Effector CD4-positive, alpha-beta T cell (primary cell): ENCODE results near the gene EIPR1.
"Not testable (repeated sequence)": the region's sequence is repeated elsewhere in the genome, so short reads cannot be mapped to it uniquely, and the experiment has no call there.

Source experiments
- DNase-seq: peaks from one replicate; pipeline ENCODE4 v3.0.0-alpha.2; 2020

The EIPR1 gene

DNA sequence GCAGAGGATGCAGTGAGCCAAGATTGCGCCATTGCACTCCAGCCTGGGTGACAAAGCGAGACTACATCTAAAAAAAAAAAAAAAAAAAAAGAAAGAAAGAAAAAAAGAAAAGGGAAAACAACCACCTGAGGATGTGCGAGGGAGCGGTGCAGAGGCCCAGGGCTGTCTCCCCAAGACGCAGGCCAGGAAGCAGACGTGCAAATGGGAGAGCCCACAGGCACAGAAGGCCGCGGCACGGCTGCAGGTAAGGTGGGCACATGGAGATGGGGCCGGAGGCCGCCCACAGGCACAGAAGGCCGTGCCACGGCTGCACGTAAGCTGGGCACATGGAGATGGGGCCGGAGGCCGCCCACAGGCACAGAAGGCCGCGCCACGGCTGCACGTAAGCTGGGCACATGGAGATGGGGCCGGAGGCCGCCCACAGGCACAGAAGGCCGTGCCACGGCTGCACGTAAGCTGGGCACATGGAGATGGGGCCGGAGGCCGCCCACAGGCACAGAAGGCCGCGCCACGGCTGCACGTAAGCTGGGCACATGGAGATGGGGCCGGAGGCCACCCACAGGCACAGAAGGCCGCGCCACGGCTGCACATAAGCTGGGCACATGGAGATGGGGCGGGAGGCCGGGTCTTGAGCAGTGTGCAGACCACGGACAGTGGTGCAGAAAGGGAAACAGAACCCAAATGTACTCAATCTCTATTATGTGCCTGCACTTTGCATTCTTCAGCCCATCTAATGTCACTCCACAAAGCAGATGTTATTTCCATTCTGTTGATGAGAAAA is 93.6 kb downstream of the EIPR1 start:
- not testable (repeated sequence) for DNase-seq

DNA sequence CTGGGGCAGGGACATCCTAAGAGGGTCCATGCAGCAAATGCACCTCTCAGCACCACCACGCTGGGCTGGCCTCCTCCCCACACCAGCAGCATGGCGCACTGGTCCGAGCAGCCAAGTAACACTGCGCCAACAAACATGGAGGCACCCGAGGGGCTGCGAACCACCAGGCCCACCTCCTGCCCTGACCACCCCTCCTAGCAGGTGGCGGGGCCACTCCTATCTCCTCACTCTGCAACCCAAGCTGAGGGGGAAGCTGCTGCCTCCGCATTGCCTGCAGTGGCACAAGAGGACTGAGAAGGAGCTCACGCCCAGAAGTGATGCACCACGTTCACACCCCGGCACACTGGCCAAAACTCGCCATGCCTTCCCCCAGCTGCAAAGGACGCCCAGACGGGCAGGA is 94.4 kb downstream of the EIPR1 start:
- DNase-seq = no peak

DNA sequence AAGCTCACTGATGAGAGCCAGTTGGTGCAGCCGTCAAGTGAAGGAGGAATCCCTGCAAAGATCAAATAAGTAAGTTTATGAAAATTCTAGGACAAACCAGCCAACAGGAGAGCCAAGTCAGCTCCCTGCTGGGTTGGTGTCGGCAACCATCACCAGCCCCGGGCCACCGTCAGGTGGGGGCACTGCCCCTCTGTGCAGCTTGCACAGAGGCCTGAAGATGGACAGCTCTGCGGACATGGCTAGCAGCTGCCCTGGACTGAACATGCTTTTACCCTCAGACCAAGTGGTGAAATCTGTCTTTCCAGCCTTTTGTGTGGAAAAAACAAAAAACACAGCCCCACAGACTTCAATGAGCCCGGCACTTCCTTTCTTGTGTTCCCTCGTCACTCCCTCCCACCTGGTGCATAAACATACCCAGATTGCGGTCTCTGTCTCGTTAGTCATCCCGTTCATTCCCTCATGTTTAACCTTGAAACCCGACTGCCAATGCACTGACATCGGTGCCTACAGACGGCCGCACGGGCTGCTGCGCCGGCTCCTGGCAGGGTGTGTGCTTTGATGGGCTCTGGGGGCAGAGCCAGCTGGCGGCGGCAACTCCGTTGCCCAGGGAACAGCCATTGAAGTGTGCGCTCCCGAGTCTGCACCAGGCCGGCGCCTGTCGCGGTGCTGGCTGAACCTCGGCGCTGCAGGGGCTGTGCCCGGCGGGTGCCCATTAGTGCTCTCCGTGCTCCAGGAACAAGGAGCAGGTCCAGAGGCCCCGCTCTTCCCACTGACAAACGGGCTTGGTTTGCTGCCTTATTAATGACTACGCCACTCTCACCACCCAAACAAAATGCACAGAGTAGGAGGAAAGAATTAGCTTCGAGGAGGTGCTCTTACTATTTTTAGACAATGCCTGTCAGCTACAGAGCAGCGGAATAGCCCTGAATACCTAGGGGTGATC is 95.3 kb downstream of the EIPR1 start:
- no peak for DNase-seq

DNA sequence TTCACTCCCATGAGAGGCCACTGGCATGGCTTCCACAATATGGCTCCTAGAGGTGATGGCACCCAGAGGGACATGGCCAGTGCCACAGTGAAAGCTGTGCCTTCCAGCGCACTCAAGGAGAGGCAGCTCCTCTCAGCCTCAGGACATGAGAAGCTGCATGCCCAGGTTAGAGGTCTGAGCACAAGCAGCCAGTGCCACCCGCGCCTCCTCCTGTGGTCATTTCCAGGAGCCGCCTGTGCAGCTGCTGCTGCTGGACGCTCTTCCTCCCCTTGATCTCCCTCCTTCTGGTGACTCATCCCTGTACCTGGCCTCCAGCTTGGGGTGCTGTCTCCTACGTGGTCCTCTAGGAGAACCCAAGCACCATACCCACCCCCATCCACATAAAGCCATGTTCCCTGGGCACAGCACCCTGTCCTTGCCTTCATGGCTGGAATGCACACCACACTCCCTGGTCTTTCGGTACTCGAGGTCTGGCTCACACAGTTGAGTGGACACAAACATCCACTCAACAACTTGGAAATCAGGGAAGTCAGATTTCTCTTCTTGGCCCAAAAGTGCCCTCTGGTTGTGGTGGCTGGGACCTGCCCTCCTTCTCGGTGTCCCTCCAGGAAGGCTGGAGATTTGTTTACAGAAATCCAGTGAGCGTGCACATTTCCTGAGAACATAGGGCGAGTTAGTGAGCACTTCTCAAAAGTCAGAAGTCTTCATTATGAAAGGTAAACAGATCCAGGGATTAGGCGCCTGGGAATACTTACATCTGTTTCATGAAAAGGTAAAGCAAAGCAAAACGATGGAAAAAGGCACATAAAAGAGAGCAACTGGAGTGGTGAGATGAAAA is 96.7 kb downstream of the EIPR1 start:
- DNase-seq = no peak

DNA sequence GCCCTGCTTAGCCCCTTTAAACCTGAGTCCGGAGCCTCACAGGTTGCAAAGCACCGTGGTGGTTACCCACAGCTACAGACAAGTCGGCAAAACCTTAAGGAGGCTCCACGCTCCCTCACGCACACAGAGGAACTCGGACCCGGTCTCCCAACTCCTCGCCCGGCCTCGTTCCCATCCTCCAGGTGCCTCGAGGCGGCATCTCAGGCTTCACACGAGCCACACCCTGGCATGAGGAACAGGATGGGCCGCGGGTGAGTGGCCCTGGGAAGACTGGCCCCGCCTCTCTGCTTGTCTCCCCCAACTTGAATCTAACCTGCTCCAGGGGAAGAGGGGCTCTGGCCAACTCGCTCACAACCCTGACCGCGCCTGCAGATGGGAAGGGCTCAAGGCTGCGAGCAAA is 97.4 kb downstream of the EIPR1 start:
- no peak for DNase-seq

DNA sequence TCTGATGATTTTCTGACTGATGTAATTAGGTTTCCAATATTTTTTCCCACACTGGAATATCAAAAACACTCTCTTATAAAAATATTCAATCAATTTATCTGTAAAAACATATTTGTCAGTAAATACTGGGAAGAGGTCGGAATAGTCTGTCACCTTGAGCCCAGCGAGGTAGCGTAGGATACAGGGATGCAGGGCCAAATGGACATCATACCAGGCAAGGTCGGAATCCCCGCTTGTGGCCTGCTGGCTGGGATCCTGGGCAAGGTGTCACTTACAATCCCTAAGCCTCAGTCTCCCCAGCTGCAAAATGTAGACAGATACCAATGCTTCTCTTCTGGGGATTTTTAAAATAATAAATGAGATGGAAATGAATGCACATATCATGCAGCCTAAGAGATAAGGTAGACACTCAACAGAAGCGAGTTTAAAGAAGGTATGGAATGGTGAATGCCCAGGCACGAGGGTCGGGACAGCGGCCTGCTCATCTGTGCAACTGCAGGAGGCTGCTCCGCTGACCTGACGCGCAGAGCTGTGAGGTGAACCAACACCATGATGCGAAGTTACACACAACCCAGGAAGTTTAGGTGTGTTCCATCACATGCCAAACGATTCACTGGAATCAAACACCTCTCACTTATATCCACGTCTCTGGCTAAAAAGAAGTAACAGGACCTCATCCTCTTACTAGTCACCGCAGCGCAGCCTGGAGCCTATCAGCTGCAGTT is 98.2 kb downstream of the EIPR1 start:
- DNase-seq = no peak

DNA sequence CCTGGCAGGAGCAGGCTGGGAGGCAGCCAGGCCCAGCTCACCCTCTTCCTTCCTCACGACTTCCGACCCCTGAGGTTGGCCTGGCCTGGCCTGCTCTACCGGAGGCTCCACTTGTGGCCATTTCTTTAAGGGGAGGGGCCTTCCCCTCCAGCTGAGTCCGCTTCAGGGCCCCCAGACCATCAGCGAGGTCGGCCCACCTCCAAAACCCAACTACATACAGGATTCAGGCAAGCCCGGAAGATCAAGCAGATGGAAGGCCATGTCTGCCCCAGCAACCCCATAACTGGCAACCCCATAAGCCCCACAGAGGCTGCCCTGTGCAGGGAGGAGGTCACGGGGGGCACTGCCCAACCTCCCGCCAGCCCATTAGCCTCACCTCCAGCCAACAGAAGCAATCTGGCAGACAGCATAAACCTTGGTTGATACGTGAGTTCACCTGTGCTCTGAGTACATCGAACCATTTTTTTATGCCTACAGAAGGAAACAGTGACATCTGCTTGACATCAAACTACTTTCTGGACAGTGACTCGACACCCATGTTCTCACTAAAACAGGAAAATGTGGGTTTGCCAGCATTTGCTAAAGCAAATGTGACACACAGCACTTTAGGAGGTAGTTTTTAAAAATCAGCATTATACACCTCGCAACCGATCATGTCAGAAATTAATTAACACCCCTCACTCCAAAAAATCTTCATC is 98.9 kb downstream of the EIPR1 start:
- DNase-seq = no peak

DNA sequence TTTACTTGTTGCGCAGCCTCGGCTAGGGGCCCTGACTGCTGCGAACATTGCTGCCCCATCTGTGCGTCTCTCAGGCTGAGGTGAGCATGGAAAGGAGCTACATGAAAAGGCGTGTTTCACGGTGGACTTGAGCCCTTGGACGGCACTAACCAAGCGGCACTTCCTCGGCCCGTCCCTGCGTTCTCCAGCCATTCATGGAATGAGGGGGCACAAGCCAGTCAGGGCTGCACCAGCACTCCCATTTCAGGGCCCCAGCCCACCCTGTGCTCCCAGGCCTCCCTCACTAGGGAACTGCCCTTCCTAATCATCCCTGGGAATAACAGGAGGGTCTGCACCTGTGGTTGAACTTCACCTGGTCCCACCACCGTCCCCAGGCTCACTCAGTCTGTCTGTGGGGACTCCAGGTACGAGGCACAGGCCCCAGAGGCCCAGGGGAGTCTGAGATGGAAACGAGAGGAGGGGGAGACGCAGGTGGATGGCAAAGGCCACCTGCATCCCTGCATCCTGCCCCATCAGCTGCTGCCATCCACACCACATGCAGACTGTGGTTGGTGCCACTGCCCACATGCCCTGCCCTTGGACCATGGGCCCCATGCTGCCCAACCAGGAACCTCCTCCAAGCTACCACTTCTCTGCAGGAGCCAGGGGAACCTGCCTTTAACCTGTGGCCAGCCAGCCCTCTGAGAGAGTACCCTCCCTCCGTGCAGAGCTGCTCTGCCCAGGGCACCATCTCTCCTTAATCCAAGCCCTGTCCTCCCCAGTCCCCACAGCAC is 99.7 kb downstream of the EIPR1 start:
- no peak for DNase-seq

DNA sequence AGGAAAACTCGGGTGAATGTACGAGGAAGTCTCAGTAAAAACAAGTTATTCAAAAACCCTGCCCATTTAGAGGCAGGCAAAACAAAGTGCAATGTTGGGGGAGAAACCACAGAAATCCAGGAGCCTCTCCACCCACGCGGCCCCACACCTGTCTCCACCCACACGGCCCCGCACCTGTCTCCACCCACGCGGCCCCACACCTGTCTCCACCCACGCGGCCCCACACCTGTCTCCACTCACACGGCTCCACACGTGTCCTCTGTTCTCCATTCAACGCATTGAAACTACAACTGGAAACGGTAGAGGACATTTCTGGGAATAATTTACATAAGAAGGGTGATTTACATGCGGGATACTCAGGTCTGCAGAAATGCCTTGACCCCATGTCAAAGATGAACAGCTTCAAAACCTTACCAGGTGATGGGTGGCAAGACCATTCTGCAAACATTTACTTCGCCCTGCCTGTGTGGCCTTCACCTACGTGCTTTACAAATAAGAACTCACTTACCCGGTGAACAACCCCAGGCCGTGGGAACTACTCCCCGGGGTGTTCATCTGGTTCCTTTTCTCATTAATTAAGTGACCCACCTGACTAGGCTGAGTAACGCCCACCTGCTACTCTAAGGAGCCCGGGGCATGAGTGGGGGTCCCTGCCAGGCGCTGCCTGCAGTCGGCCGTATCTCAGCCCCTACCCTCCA is 100.4 kb downstream of the EIPR1 start:
- no peak for DNase-seq

DNA sequence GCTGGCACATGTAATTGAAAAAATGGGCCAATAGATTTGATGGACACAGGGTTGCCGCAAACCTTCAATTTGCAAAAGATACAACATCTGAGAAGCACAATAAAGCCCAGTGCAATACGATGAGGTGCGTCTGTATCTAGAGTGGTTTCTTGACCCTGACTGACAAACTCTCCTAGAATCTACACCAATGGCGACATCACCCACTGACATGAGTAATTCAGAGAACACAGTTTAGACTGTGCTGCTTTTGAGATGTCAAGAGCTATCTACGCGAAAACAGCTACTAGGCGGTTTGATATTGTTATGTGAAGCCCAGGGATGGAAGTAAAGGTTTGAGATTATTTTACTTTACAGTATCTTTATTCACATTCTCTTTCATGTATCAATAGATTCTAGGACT is 104.9 kb downstream of the EIPR1 start:
- DNase-seq = no peak

DNA sequence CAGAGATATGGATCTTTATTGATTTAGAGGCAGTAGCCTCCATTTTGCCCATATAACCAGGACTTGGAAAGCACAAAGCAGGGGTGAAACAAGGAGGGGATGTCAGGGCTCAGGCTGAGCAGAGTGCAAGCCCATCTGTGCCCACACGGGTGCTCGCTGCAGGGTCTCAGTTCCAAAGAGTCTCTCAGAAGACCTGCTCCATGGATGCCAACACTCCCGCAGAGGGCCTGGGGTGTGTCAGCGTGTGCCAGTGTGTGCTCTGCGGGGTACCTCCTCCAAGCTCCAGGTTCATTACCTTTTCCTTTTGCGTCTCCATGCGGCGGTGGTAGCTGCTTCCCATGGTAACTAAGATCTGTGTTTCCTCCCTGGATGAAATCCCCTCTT is 107.5 kb downstream of the EIPR1 start:
- no peak for DNase-seq

DNA sequence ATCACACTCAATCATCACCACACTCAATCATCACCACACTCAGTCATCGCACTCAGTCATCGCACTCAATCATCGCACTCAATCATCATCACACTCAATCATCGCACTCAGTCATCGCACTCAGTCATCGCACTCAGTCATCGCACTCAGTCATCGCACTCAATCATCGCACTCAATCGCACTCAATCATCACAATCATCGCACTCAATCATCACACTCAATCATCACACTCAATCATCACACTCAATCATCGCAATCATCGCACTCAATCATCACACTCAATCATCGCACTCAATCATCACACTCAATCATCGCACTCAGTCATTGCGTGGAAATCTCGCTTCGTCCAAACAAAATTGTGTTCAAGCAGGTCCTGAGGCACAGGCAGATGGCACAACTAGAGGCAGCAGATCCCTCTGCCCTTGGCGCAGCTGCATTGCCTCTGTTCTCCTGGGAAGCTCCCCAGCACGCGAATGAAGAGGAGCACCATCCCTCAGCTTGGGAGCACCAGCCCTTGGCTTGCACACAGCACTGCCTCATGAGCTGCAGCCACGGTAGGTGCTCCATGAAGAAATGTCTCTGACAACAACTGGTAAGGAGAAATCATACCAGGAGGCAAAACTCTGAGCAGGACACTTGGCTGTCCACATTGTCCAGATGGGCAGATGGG is 108.1 kb downstream of the EIPR1 start:
- DNase-seq = no peak

DNA sequence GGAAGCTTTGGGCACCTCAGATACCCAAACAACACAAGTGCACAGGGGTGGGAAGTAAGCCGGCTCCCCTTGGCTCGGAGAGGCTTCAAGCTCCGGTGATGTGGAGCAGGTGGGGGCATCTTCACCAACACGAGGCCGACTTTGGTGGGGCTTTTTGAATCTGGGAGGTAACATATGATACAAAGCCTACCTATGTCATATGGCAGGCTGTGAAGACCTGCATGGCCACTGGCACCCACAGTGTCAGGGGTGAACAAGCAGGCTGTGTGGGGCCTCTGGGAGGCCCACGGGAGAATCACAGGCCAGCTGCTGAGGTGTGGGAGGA is 109.0 kb downstream of the EIPR1 start:
- DNase-seq = no peak

DNA sequence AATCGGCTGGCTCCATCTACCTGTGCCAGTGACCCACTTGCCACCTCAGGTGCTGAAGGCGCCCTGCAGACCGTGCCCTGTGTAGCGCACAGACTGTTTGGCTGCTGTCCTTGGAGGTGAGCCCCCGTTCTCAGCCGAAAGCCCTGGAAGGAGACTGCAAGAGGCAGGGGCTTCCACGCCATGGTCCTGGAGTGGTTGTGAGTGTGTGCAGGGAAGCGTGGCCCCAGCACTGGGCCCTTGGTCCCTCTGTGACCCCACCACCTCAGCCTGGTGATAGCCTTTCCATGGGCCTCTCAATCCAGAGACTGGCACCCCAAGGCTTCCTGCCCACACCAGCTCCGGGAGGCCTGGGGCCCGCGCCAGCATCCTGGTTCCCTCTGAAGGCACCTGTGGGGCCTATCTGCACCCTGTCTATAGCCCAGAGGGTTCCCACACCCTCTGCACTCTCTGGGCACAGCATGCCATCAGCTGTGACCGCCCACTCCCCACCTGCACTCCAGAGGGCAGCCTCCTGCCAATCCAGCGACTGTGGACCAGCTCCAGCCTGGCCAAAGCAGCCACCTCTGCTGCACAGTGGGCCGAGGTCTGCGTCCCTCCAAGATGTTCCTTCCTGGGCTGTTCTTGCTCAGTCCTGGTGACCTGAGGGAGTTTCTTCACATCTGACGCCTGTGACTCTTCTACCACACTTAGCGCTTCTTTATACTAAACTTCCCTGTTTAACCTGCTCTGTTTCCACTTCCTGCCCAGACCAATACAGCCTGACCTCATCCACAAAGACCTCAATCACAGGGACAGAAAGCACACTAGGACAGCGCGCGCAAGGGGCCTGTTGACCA is 109.5 kb downstream of the EIPR1 start:
- no peak for DNase-seq

DNA sequence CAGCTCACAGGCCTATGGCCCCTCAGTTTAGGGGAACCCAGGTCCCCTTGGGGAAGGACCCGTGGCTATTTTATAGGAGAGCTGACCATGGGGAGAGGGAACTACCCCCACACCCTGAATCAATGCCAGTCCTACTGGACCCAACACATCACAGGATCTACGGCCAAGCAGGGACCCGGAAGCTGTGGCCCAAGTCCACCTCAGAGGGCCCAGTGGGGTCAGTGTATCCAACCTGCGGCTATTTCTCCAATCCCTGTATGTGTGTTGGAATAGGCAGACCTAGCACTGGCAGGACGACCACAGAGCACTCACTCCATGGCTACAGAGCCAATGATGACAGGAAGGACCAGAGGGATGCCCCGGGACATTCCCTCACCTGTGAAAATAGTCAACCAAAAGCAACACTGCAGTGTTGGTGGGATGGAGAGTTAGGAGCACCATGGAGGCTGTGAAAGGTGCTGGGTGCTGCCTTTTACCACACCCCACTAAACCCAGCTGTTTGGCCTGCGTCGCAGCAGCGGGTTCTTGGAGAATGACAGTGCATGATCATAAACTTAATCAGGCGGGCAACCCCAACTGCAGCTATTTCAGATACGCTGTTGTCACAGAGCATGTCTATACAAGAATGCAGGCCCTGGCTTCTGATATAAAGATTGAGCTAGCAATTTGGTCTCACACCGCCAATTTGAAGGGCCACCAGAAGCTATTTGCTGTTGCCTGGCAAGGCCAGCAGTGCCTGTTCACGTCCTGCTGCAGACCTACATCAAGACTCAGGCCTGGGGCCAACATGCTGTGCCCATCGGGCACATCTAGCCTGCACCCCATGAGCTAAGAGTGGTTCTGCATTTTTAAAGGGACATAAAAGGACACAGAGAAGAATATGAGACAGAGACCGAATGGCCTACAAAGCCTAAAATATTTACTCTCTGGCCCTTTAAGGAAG is 110.4 kb downstream of the EIPR1 start:
- DNase-seq = no peak

DNA sequence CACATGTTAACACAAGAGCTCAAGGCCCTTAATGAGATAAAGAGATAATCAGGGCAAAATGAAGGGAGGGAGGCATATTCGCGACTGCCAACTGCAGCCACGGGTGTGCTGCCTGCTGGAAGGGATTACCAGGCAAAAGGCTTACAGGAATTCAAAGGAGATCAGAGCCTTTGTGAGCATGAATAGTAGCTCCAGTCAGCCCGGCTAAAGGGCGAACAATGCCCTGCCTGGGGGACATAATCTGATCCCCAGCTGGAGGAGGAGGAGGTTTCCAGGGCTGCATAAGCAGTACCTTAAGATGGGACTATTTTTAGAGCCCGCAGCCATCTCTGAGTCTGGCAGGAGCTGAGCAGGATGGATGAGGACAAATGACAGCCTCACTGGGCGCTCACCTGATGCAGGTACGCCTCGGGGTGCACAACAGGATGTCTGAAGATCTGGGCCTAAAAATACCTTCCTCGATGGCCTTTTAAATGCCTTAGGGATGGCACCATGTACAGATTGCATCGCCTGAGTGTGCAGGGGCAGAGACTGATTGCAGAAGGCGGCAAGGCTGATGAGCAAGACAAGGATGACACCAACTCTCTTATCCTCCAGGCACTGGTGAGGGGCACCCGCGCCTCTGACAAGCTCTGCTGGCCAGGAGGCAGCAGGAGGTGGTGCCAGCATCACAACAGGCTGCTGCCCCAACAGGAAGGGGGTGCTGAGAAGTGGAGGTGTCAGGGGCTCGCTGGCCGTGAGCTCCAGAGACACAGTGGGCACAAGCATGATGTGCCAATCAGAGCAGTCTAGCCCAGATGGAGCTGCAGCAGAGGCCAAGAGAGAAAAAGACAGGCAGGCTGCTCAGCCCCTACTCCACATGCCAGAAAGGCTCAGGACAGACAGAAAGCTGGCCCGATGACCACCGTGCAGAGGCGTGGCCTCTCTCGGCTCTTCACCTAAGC is 111.4 kb downstream of the EIPR1 start:
- DNase-seq = no peak

DNA sequence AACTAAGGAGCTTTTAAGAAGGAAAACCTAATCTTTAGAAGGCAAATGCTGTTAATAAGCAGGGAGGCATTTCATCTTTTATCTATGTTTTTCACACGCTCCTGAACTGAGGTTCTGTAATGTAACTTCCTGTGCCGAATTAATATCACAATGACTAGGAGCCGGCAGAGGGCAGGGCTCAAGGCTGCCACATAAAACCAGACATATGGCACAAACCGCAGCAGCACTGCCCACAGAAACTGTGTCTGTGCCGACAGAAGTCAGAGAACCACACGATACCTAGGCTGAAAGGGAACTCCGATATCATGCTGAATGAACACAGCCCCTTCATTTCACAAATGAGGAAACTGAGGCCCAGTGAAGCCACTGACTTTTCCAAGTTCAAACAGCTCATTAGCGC is 112.1 kb downstream of the EIPR1 start:
- no peak for DNase-seq
